ENCODE results near the gene TMEM82. TPM values are rescaled to one million over a fixed set of nuclear protein-coding genes. Genes with fewer than 3 reads are reported as not detected.
A peak's percentile ranks its signal among the peaks of the same experiment; 100 is the strongest.

Gene TMEM82
- total RNA-seq, 4 donors from 2014 or later, result 0.33 TPM; not detected in 3

- H3K36me3 ChIP-seq, result no peaks in the 10 kb centered on the region
- DNase-seq (no peak), ATAC-seq (no peak)
- no peak overlapping the region for H3K27ac ChIP-seq
- peaks cover 0 to 15% of the 10 kb centered on the region in 2 donors for H3K4me1 ChIP-seq
- in situ Hi-C loops (cut with MboI; ENCODE audit: low sequenced_read_pairs in 4 of 4) (no loop called here), intact Hi-C loops (cut with DNase I; ENCODE audit: low total_unique reads) (no loop called here)
- H3K9me3 ChIP-seq, result no peaks in the 10 kb centered on the region
- no peak overlapping the region for H3K4me3 ChIP-seq
- H3K27me3 ChIP-seq, result peaks cover 17 to 25% (median 25%) of the 10 kb centered on the region in 3 donors
- TF ChIP-seq POLR2A (IDR thresholded peaks at IDR 0.05) (no peak), CTCF (IDR thresholded peaks at IDR 0.05 in 4 of 5, conservative IDR thresholded peaks at IDR 0.05 in 1 of 5) (no peak)
Measured at GRCh38 chr1:15755021-15755645, 12.8 kb downstream of the TMEM82 start.

DNA sequence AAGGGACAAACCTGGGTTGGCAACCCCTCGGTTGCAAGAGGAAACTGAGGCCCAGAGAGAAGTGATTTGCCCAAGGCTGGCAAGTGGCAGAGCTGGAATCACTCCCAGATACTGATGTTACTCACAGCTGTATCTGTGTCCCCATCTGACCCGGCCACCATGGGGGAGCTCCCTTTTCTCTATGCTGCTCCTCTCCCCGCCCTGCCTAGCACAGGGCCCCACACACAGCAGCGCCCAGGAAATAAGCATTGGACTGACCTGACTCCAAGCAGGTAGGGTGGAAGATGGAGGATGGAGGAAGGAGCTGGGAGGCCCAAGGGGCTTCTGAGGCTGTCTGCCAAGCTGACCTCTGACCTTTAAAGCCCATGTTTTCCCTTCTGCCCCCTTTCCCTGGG lies 13.3 kb downstream of the TMEM82 start:
- H3K4me3 ChIP-seq, result no peak overlapping the region
- intact Hi-C loops (cut with DNase I; ENCODE audit: low total_unique reads) (no loop called here), in situ Hi-C loops (cut with MboI; ENCODE audit: low sequenced_read_pairs in 4 of 4) (no loop called here)
- peaks cover 0 to 15% of the 10 kb centered on the region in 2 donors for H3K4me1 ChIP-seq
- peaks cover 21 to 30% (median 27%) of the 10 kb centered on the region in 3 donors for H3K27me3 ChIP-seq
- DNase-seq, result no peak
- TF ChIP-seq CTCF (IDR thresholded peaks at IDR 0.05 in 4 of 5, conservative IDR thresholded peaks at IDR 0.05 in 1 of 5), result no peak
- no peak for TF ChIP-seq POLR2A (IDR thresholded peaks at IDR 0.05)
- H3K36me3 ChIP-seq, result no peaks in the 10 kb centered on the region
- no peak for ATAC-seq
- no peaks in the 10 kb centered on the region for H3K9me3 ChIP-seq
- H3K27ac ChIP-seq, result no peak overlapping the region

DNA sequence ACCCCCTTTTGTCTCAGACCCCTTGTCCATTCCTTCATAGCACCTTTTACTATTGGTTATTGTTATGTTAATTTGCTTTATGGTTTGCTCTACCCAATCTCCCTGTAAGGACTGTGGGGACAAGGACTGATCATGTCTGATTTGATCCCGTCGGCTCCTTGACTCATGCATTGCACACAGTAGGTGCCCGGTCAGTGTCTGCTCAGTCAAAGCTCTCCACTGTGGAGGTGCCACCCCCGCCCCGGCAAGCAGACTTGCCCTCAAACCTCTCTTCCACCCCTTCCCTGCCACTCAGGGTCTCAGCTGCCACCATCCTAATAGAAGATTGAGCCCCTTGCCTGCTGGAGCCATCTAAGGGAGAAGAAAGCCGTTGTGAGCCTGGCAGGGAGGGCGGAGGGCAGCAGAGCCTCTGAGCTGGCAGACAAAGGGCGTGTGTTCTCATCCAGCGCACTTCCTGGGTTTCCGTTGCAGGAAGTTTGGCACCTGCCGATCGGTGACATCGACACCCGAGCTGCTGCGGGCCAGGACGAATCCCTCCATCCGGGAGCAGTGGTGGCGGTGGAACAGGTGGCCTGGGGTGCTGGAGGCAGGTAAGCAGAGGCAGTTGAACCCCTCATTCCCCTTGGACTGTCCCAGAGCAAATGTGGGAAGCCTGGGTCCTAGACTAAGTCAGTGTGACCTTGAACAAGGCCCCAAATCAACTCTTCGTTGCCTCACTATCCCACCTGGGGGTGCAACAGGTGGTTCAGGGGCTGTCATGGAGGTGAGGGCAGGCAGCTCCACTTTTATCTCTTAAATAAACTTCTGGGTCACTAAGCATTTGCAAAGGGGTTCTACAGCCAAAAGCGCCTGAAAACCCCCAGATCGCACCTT lies 14.1 kb downstream of the TMEM82 start:
- Histone ChIP-seq H3K4me3 (no peak overlapping the region), H3K9me3 (no peaks in the 10 kb centered on the region), H3K27me3 (peaks cover 24 to 35% (median 30%) of the 10 kb centered on the region in 3 donors), H3K36me3 (no peaks in the 10 kb centered on the region), H3K27ac (no peak overlapping the region), H3K4me1 (peaks cover 0 to 15% of the 10 kb centered on the region in 2 donors)
- TF ChIP-seq POLR2A (IDR thresholded peaks at IDR 0.05) (no peak), CTCF (IDR thresholded peaks at IDR 0.05 in 4 of 5, conservative IDR thresholded peaks at IDR 0.05 in 1 of 5) (no peak)
- in situ Hi-C loops (cut with MboI; ENCODE audit: low sequenced_read_pairs in 4 of 4), result no loop called here
- intact Hi-C loops (cut with DNase I; ENCODE audit: low total_unique reads), result no loop called here
- ATAC-seq (peak; percentile 30 to 68), DNase-seq (no peak)

GRCh38 chr1:15757016-15757543 lies 14.8 kb downstream of the TMEM82 start:
- intact Hi-C loops (cut with DNase I; ENCODE audit: low total_unique reads), result no loop called here
- Histone ChIP-seq H3K27ac (no peak overlapping the region), H3K4me1 (peaks cover 0 to 15% of the 10 kb centered on the region in 2 donors), H3K4me3 (no peak overlapping the region), H3K9me3 (no peaks in the 10 kb centered on the region), H3K36me3 (no peaks in the 10 kb centered on the region), H3K27me3 (peaks cover 24 to 35% (median 30%) of the 10 kb centered on the region in 3 donors)
- no peak for DNase-seq
- ATAC-seq, result no peak
- no peak for TF ChIP-seq POLR2A (IDR thresholded peaks at IDR 0.05)
- no peak for TF ChIP-seq CTCF (IDR thresholded peaks at IDR 0.05 in 4 of 5, conservative IDR thresholded peaks at IDR 0.05 in 1 of 5)
- in situ Hi-C loops (cut with MboI; ENCODE audit: low sequenced_read_pairs in 4 of 4), result no loop called here
